Right atrium auricular region (tissue), 2 donors: Measurements from ENCODE around the gene FGD1. TPM values are rescaled to one million over a fixed set of nuclear protein-coding genes. Genes with fewer than 3 reads are reported as not detected.

Experiments
- DNase-seq: peaks from one replicate; pipeline ENCODE4 v3.0.0-alpha.2; 2019; ENCODE audit warnings: low spot score
- H3K27ac ChIP-seq, 2 donors: fragments of 200-600 bp; sonication (generic); 1 replicate in 1 of 2; 2 replicates in 1 of 2; pipeline ENCODE4 v1.5.1; 2016 to 2019
- H3K27me3 ChIP-seq, 2 donors: fragments of 200-600 bp; sonication (generic); one replicate each; pipeline versions ENCODE4 v1.5.1 to v1.6.0; 2017 to 2019
- H3K36me3 ChIP-seq: fragments of 200-600 bp; sonication (generic); one replicate; pipeline ENCODE4 v1.5.1; 2016
- H3K4me1 ChIP-seq, 2 donors: fragments of 200-600 bp; sonication (generic); one replicate each; pipeline versions ENCODE4 v1.5.1 to v1.6.0; 2017 to 2019
- H3K4me3 ChIP-seq, 2 donors: fragments of 200-600 bp; sonication (generic); 1 replicate in 1 of 2; 2 replicates in 1 of 2; pipeline ENCODE4 v1.5.1; 2017 to 2019; ENCODE audit warnings: mild to moderate bottlenecking in 1 of 2, moderate library complexity in 1 of 2
- H3K9me3 ChIP-seq, 2 donors: fragments of 200-600 bp; sonication (generic); one replicate each; pipeline ENCODE4 v1.5.1; 2019
- CTCF ChIP-seq, 2 donors: fragments of 200-600 bp; sonication (generic); IDR thresholded peaks; one replicate each; pipeline ENCODE4 v1.5.1; 2019; ENCODE audit warnings: antibody characterized with exemption in 2 of 2
- total RNA-seq, 2 donors: library from RNA; depleted of rRNA; stranded (reverse); fragments of >200 nt; gene quantifications; one replicate each; pipeline ENCODE4 v1.1.0, GENCODE V29; 2016

The FGD1 gene
- total RNA-seq, 2 donors from 2014 or later, result 5.7 to 6.6 TPM

GRCh38 chrX:54479136-54480111 lies 16.6 kb downstream of the FGD1 start:
- no peak overlapping the region for H3K27ac ChIP-seq
- no peaks in the 10 kb centered on the region for H3K36me3 ChIP-seq
- no peak for TF ChIP-seq CTCF (IDR thresholded peaks at IDR 0.05)
- H3K27me3 ChIP-seq, result no peaks in the 10 kb centered on the region
- no peaks in the 10 kb centered on the region for H3K9me3 ChIP-seq
- H3K4me3 ChIP-seq, result no peak overlapping the region
- DNase-seq, result no peak
- peaks cover 0 to 27% of the 10 kb centered on the region in 2 donors for H3K4me1 ChIP-seq

- no peak overlapping the region for H3K4me3 ChIP-seq
- no peak overlapping the region for H3K27ac ChIP-seq
- no peaks in the 10 kb centered on the region for H3K36me3 ChIP-seq
Measured at GRCh38 chrX:54473993-54474859, 21.8 kb downstream of the FGD1 start.

GRCh38 chrX:54470054-54470760 lies 25.8 kb downstream of the FGD1 start:
- Histone ChIP-seq H3K4me3 (no peak overlapping the region), H3K4me1 (peaks cover 0 to 5% of the 10 kb centered on the region in 2 donors), H3K9me3 (no peaks in the 10 kb centered on the region), H3K27me3 (no peaks in the 10 kb centered on the region), H3K27ac (no peak overlapping the region), H3K36me3 (no peaks in the 10 kb centered on the region)
- no peak for DNase-seq
- no peak for TF ChIP-seq CTCF (IDR thresholded peaks at IDR 0.05)

More at GRCh38 chrX:54473993-54474859, 21.8 kb downstream of the FGD1 start:
- DNase-seq, result no peak
- Histone ChIP-seq H3K9me3 (no peaks in the 10 kb centered on the region), H3K4me1 (peaks cover 0 to 5% of the 10 kb centered on the region in 2 donors), H3K27me3 (no peaks in the 10 kb centered on the region)
- TF ChIP-seq CTCF (IDR thresholded peaks at IDR 0.05), result no peak

GRCh38 chrX:54452920-54453319 lies 43.1 kb downstream of the FGD1 start:
- Histone ChIP-seq H3K27me3 (no peaks in the 10 kb centered on the region), H3K4me3 (no peak overlapping the region), H3K4me1 (no peaks in the 10 kb centered on the region), H3K36me3 (peaks cover 14% of the 10 kb centered on the region), H3K9me3 (no peaks in the 10 kb centered on the region), H3K27ac (no peak overlapping the region)
- TF ChIP-seq CTCF (IDR thresholded peaks at IDR 0.05), result no peak
- no peak for DNase-seq

- H3K4me1 ChIP-seq, result no peaks in the 10 kb centered on the region
- no peaks in the 10 kb centered on the region for H3K27me3 ChIP-seq
- H3K36me3 ChIP-seq, result peaks cover 11% of the 10 kb centered on the region
- H3K27ac ChIP-seq, result no peak overlapping the region
- DNase-seq, result no peak
- H3K9me3 ChIP-seq, result no peaks in the 10 kb centered on the region
- TF ChIP-seq CTCF (IDR thresholded peaks at IDR 0.05), result no peak
- H3K4me3 ChIP-seq, result no peak overlapping the region
Measured at GRCh38 chrX:54449929-54450328, 46.1 kb downstream of the FGD1 start.
